B cell (primary cell): ENCODE data around the gene ITGA6. TPM values are rescaled to one million over a fixed set of nuclear protein-coding genes. Genes with fewer than 3 reads are reported as not detected.

ENCODE experiments used
- ATAC-seq: fragments of 200-7000 bp; cut with Tn5 transposase; one replicate; pipeline ENCODE4 v1.10.0; 2021; ENCODE audit warnings: low read depth, mild to moderate bottlenecking, moderate number of reproducible peaks, moderate library complexity
- CTCF ChIA-PET: fragments of 350-600 bp; sonication (Branson Sonifier 250); formaldehyde crosslinking; loops from one replicate; lab custom pipeline; 2021; ENCODE audit warnings: antibody characterized with exemption, inconsistent platforms; lab: Charles Lee
- POLR2A ChIA-PET: fragments of 350-600 bp; sonication (Branson Sonifier 250); formaldehyde crosslinking; loops from one replicate; lab custom pipeline; 2021; ENCODE audit warnings: antibody characterized with exemption; lab: Charles Lee
- DNase-seq: peaks from one replicate; pipeline ENCODE4 v3.0.0; 2013
- H2AFZ ChIP-seq: 2 replicates; pipeline ENCODE4 v1.6.1; 2012; ENCODE audit warnings: mild to moderate bottlenecking, low read depth, low read length; ENCODE audit not compliant: insufficient read depth, poor library complexity, severe bottlenecking
- H3K27ac ChIP-seq, 2 donors: 1 replicate in 1 of 2; 2 replicates in 1 of 2; pipeline ENCODE4 v1.5.1; 2012 to 2013; ENCODE audit warnings: low read length in 2 of 2, mild to moderate bottlenecking in 2 of 2, moderate library complexity in 1 of 2
- H3K27me3 ChIP-seq, 4 experiments: fragments of 200-600 bp in 1 of 4; sonication (generic) in 1 of 4; replicated peaks in 1 of 4; 1 replicate in 2 of 4; 2 replicates in 2 of 4; pipeline versions ENCODE4 v1.6.1 to v1.7.0; 2013 to 2016; ENCODE audit warnings: low read length in 3 of 4, mild to moderate bottlenecking in 2 of 4, mixed read lengths in 1 of 4, moderate library complexity in 1 of 4; ENCODE audit not compliant: insufficient read depth in 4 of 4, control insufficient read depth in 3 of 4; ENCODE audit errors: control extremely low read depth in 1 of 4
- H3K36me3 ChIP-seq, 2 experiments: replicated peaks in 1 of 2; 1 replicate in 1 of 2; 2 replicates in 1 of 2; pipeline versions ENCODE4 v1.6.1 to v1.7.1; 2013; ENCODE audit warnings: low read length in 1 of 2; ENCODE audit not compliant: insufficient read depth in 2 of 2, control insufficient read depth in 1 of 2; ENCODE audit errors: control extremely low read depth in 1 of 2, extremely low read depth in 1 of 2
- H3K4me1 ChIP-seq, 2 donors: fragments of 200-600 bp in 1 of 2; sonication (generic) in 1 of 2; 1 replicate in 1 of 2; 2 replicates in 1 of 2; pipeline versions ENCODE4 v1.5.1 to v1.6.1; 2013 to 2017; ENCODE audit warnings: low read length in 2 of 2; ENCODE audit not compliant: control insufficient read depth in 2 of 2, insufficient read depth in 2 of 2
- H3K4me2 ChIP-seq: replicated peaks from 2 replicates; pipeline ENCODE3; 2012; ENCODE audit warnings: mild to moderate bottlenecking, low read depth, low read length; ENCODE audit not compliant: poor library complexity, severe bottlenecking
- H3K4me3 ChIP-seq, 5 experiments: fragments of 200-600 bp in 1 of 5; sonication (generic) in 1 of 5; 1 replicate in 3 of 5; 2 replicates in 2 of 5; pipeline versions ENCODE4 v1.5.1 to v1.7.0; 2011 to 2016; ENCODE audit warnings: low read length in 4 of 5, mild to moderate bottlenecking in 4 of 5, low read depth in 2 of 5, control low read depth in 1 of 5, moderate library complexity in 1 of 5; ENCODE audit not compliant: insufficient read depth in 1 of 5; ENCODE audit errors: control extremely low read depth in 1 of 5, extremely low read depth in 1 of 5
- H3K79me2 ChIP-seq: fragments of 200-600 bp; sonication (generic); one replicate; pipeline ENCODE4 v1.6.0; 2016; ENCODE audit warnings: low read length; ENCODE audit not compliant: control insufficient read depth, insufficient read depth
- H3K9ac ChIP-seq: fragments of 200-600 bp; sonication (generic); 2 replicates; pipeline ENCODE4 v1.6.1; 2017; ENCODE audit warnings: mild to moderate bottlenecking, low read length, moderate library complexity
- H3K9me3 ChIP-seq, 3 donors: one replicate each; pipeline versions ENCODE4 v1.6.1 to v1.7.1; 2013; ENCODE audit warnings: low read length in 2 of 3; ENCODE audit not compliant: control insufficient read depth in 2 of 3, insufficient read depth in 1 of 3; ENCODE audit errors: control extremely low read depth in 1 of 3
- H4K20me1 ChIP-seq: 2 replicates; pipeline ENCODE4 v1.6.0; 2012; ENCODE audit warnings: mild to moderate bottlenecking, low read length; ENCODE audit not compliant: insufficient read depth, control insufficient read depth, poor library complexity, severe bottlenecking
- H3K27ac Mint-ChIP-seq: one replicate; pipeline ENCODE4 v1.8.0; 2021; ENCODE audit warnings: mixed read lengths
- H3K27me3 Mint-ChIP-seq: one replicate; pipeline ENCODE4 v1.8.0; 2021; ENCODE audit warnings: mixed read lengths
- H3K4me1 Mint-ChIP-seq: one replicate; pipeline ENCODE4 v1.8.0; 2021; ENCODE audit warnings: mixed read lengths
- H3K4me3 Mint-ChIP-seq: one replicate; pipeline ENCODE4 v1.8.0; 2021; ENCODE audit warnings: mixed read lengths
- H3K9me3 Mint-ChIP-seq: one replicate; pipeline ENCODE4 v1.8.0; 2022; ENCODE audit warnings: mixed read lengths; ENCODE audit not compliant: insufficient read depth
- CTCF ChIP-seq: fragments of 200-600 bp; IDR thresholded peaks from one replicate; pipeline ENCODE4 v1.8.0; 2022; ENCODE audit warnings: antibody characterized with exemption, mild to moderate bottlenecking
- EZH2 ChIP-seq: IDR thresholded peaks from 2 replicates; pipeline ENCODE4 v1.6.1; 2012; ENCODE audit warnings: borderline replicate concordance, low read depth, mild to moderate bottlenecking, moderate library complexity, low read length; ENCODE audit not compliant: insufficient read depth, poor library complexity, severe bottlenecking
- WGBS: methylation state at CpG from one replicate; pipeline ENCODE4 v1.1.5; 2013; ENCODE audit warnings: missing lambda C conversion rate; ENCODE audit not compliant: insufficient coverage; 5-methylcytosine and 5-hydroxymethylcytosine counted together
- intact Hi-C: fragments of 100-400 bp; cut with micrococcal nuclease; formaldehyde crosslinking; loops from one replicate; pipeline ENCODE4 v1.10.0; 2022
- polyA plus RNA-seq: library from polyadenylated mRNA; depleted of rRNA; stranded (reverse); fragments of >200 nt; gene quantifications from 2 replicates; pipeline ENCODE4 v1.2.3, GENCODE V29; 2012
- total RNA-seq, 2 donors: library from RNA; stranded (reverse); fragments of 120-200 nt in 1 of 2; gene quantifications; 1 replicate in 1 of 2; 2 replicates in 1 of 2; pipeline versions ENCODE4 v1.2.3 to v1.2.4, GENCODE V29; 2013 to 2022

Gene ITGA6
- total and polyA plus RNA-seq, 2 donors (not counting 1 experiment from before 2014, with no cell fraction given), result 0.17 to 0.98 TPM

GRCh38 chr2:172442072-172442895, 14.9 kb downstream of the ITGA6 start:
- Histone ChIP-seq H3K4me2 (no peak overlapping the region), H3K4me3 (no peak overlapping the region), H2AFZ (no peak overlapping the region), H3K36me3 (no peaks in the 10 kb centered on the region), H3K4me1 (peaks cover 12 to 14% of the 10 kb centered on the region in 2 donors), H3K79me2 (no peaks in the 10 kb centered on the region), H3K27me3 (peaks cover 0 to 5% (median 2%) of the 10 kb centered on the region in 4 experiments), H3K27ac (no peak overlapping the region), H4K20me1 (no peaks in the 10 kb centered on the region), H3K9ac (no peak overlapping the region), H3K9me3 (no peaks in the 10 kb centered on the region)
- H3K27ac Mint-ChIP-seq, result no peak overlapping the region
- H3K9me3 Mint-ChIP-seq, result no peaks in the 10 kb centered on the region
- no peak overlapping the region for H3K4me3 Mint-ChIP-seq
- H3K4me1 Mint-ChIP-seq, result no peaks in the 10 kb centered on the region
- peaks cover 26% of the 10 kb centered on the region for H3K27me3 Mint-ChIP-seq
- ChIA-PET POLR2A (no interaction called here), CTCF (interaction anchor here (0.7 to 1.2 kb wide), 2 partner anchors 10 to 19 kb away, joined by 4 read pairs; no protein-coding TSS in a partner anchor)
- WGBS, result 71% methylated on average over 2 of the region's 10 CpGs
- intact Hi-C loops, result no loop called here
- ATAC-seq (no peak), DNase-seq (no peak)
- TF ChIP-seq CTCF, result no peak

DNA sequence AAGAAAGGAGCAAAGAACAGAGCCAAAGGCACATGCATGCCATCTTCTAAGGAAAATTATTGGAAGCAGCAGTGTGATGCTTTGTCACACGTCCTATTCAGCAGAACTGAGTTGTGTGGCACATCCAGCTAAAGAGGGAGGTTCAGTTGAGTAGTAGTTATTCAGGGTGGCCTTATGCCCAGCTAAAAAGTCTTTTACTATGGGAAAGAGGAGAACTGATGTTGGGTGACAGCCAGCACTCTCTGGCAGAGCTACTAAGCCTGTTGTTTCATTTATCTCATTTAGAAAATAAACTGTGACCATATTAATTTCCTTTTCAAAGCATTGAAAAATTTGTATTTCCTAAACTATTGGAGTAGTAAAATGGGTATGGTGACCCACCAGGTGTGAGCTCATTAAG, 18.5 kb downstream of the ITGA6 start:
- no peaks in the 10 kb centered on the region for H3K9me3 Mint-ChIP-seq
- intact Hi-C loops, result no loop called here
- no peak overlapping the region for H2AFZ ChIP-seq
- H3K79me2 ChIP-seq, result no peaks in the 10 kb centered on the region
- no peak for ATAC-seq
- CTCF ChIA-PET, result no interaction called here
- H3K9ac ChIP-seq, result no peak overlapping the region
- no peak for DNase-seq
- H3K27ac Mint-ChIP-seq, result no peak overlapping the region
- POLR2A ChIA-PET, result no interaction called here
- no peaks in the 10 kb centered on the region for H3K4me1 ChIP-seq
- H3K9me3 ChIP-seq, result no peaks in the 10 kb centered on the region
- H3K27ac ChIP-seq, result no peak overlapping the region
- no peak for TF ChIP-seq CTCF
- no peak for TF ChIP-seq EZH2
- H3K4me3 Mint-ChIP-seq, result no peak overlapping the region
- H3K4me2 ChIP-seq, result no peak overlapping the region
- H3K36me3 ChIP-seq, result no peaks in the 10 kb centered on the region
- H4K20me1 ChIP-seq, result no peaks in the 10 kb centered on the region
- peaks cover 0 to 4% (median 1%) of the 10 kb centered on the region in 4 experiments for H3K27me3 ChIP-seq
- no peak overlapping the region for H3K4me3 ChIP-seq
- peaks cover 46% of the 10 kb centered on the region for H3K27me3 Mint-ChIP-seq
- no peaks in the 10 kb centered on the region for H3K4me1 Mint-ChIP-seq
- WGBS, result 86% methylated on average over 1 of the region's 1 CpG
